Kidney (tissue), 14 donors: ENCODE data around the gene CHN2. TPM values are rescaled to one million over a fixed set of nuclear protein-coding genes. Genes with fewer than 3 reads are reported as not detected.

Experiments used
- DNase-seq, 5 donors: peaks; one replicate each; pipeline ENCODE4 v3.0.0-alpha.2; 2013 to 2020
- FAIRE-seq: peaks from 2 replicates; lab custom pipeline; 2012; peaks lifted over from hg19 to GRCh38; lab: Jason Lieb, UNC
- H3K27ac ChIP-seq, 2 donors: one replicate each; pipeline ENCODE4 v1.7.0; 2013; ENCODE audit warnings: low read depth in 2 of 2, low read length in 2 of 2, inconsistent platforms in 1 of 2
- H3K27me3 ChIP-seq: one replicate; pipeline ENCODE4 v1.7.1; 2013; ENCODE audit warnings: low read length, inconsistent platforms; ENCODE audit not compliant: control insufficient read depth, insufficient read depth
- H3K36me3 ChIP-seq, 3 donors: one replicate each; pipeline versions ENCODE4 v1.7.0 to v1.7.1; 2013; ENCODE audit warnings: low read length in 3 of 3, control low read depth in 1 of 3, inconsistent platforms in 1 of 3; ENCODE audit not compliant: insufficient read depth in 3 of 3, control insufficient read depth in 2 of 3
- H3K4me1 ChIP-seq, 3 donors: one replicate each; pipeline versions ENCODE4 v1.7.0 to v1.7.1; 2013; ENCODE audit warnings: low read length in 3 of 3, inconsistent platforms in 1 of 3, low read depth in 1 of 3; ENCODE audit not compliant: control insufficient read depth in 2 of 3, insufficient read depth in 2 of 3
- H3K4me3 ChIP-seq, 3 donors: one replicate each; pipeline versions ENCODE4 v1.7.0 to v1.8.1; 2013; ENCODE audit warnings: low read length in 3 of 3, control low read depth in 1 of 3, inconsistent platforms in 1 of 3
- H3K9ac ChIP-seq, 3 donors: one replicate each; pipeline versions ENCODE4 v1.7.0 to v1.7.1; 2013; ENCODE audit warnings: low read length in 3 of 3, control low read depth in 1 of 3, inconsistent platforms in 1 of 3
- H3K9me3 ChIP-seq, 3 donors: one replicate each; pipeline versions ENCODE4 v1.7.0 to v1.7.1; 2013; ENCODE audit warnings: low read length in 3 of 3, control low read depth in 1 of 3, inconsistent platforms in 1 of 3; ENCODE audit not compliant: control insufficient read depth in 2 of 3, insufficient read depth in 1 of 3
- CTCF ChIP-seq: IDR thresholded peaks from 3 replicates; pipeline ENCODE4 v1.5.1; 2012; ENCODE audit warnings: mild to moderate bottlenecking, moderate library complexity, borderline replicate concordance; ENCODE audit not compliant: insufficient read depth; ENCODE audit errors: extremely low read depth
- intact Hi-C: fragments of 100-400 bp; cut with DNase I; formaldehyde crosslinking; loops from one replicate; pipeline ENCODE4 v1.11.1; 2022
- polyA plus RNA-seq: library from polyadenylated mRNA; stranded (reverse); fragments of 350-450 nt; fragmentation: Illumina TruSeq; extraction: RNeasy Lipid Tissue Mini Kit (QIAGEN cat#74804); gene quantifications from one replicate; pipeline ENCODE4 v1.2.3, GENCODE V29; 2014; ENCODE audit warnings: low read depth, low replicate concordance; ENCODE audit not compliant: insufficient read depth
- total RNA-seq: library from RNA; stranded (reverse); fragmentation: NEBNext Ultra II Directional; extraction: Animal tissue kit (Norgen Biotek cat#: 25700); gene quantifications from one replicate; pipeline ENCODE4 v1.2.1, GENCODE V29; 2021
- donor health status: control.
- donor health status: control.
- donor health status: control.
- donor health status: control.
- donor health status: control.
- donor health status: DM: yes; HTN: yes; CAD: no.
- donor health status: Normal renal cell carcinoma (clear cell type).

Gene CHN2
- total and polyA plus RNA-seq, 2 donors from 2014 or later: 7.4 to 22.5 TPM

GRCh38 chr7:29177963-29178600, 16.5 kb upstream of the CHN2 start:
- Histone ChIP-seq H3K9me3 (no peaks in the 10 kb centered on the region), H3K36me3 (no peaks in the 10 kb centered on the region), H3K9ac (no peak overlapping the region), H3K4me3 (no peak overlapping the region), H3K27ac (peak overlapping the region; percentile 29 to 61), H3K4me1 (peaks cover 0 to 3% (median 0%) of the 10 kb centered on the region in 3 donors), H3K27me3 (no peaks in the 10 kb centered on the region)
- DNase-seq: peak in 2 of 5 donors; percentile 41 to 74
- no peak for FAIRE-seq
- no peak for TF ChIP-seq CTCF
- intact Hi-C loops: no loop called here

GRCh38 chr7:29179115-29179514, 15.5 kb upstream of the CHN2 start:
- Histone ChIP-seq H3K36me3 (no peaks in the 10 kb centered on the region), H3K9me3 (no peaks in the 10 kb centered on the region)
- no peak for FAIRE-seq

DNA sequence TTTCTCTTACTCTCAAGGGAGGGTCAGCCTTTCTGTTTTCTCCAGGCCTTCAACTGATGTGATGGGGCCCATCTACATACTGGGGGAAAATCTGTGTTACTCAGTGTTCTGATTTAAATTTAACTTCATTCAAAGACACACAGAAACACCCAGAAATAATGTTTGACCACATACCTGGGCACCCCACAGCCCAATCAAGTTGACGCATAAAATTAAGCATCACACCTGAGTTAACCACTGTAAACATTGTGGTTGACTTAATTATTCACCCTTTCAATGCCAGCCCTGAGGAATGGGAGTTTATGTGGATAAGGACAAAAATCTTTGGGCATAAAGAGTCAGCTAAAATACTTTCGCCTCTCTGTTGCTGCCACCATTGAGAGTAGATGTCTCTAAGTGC, 10.0 kb upstream of the CHN2 start:
- no peaks in the 10 kb centered on the region for H3K4me1 ChIP-seq
- no peak overlapping the region for H3K4me3 ChIP-seq
- H3K9ac ChIP-seq: no peak overlapping the region
- FAIRE-seq (no peak), DNase-seq (no peak)
- no peak for TF ChIP-seq CTCF
- no peaks in the 10 kb centered on the region for H3K9me3 ChIP-seq
- H3K27ac ChIP-seq: no peak overlapping the region
- H3K27me3 ChIP-seq: no peaks in the 10 kb centered on the region
- no peaks in the 10 kb centered on the region for H3K36me3 ChIP-seq
- intact Hi-C loops: no loop called here

More at GRCh38 chr7:29179115-29179514, 15.5 kb upstream of the CHN2 start:
- Histone ChIP-seq H3K4me1 (peaks cover 0 to 3% (median 0%) of the 10 kb centered on the region in 3 donors), H3K27ac (no peak overlapping the region), H3K27me3 (no peaks in the 10 kb centered on the region), H3K9ac (no peak overlapping the region), H3K4me3 (no peak overlapping the region)
- no peak for DNase-seq
- intact Hi-C loops: no loop called here
- no peak for TF ChIP-seq CTCF

DNA sequence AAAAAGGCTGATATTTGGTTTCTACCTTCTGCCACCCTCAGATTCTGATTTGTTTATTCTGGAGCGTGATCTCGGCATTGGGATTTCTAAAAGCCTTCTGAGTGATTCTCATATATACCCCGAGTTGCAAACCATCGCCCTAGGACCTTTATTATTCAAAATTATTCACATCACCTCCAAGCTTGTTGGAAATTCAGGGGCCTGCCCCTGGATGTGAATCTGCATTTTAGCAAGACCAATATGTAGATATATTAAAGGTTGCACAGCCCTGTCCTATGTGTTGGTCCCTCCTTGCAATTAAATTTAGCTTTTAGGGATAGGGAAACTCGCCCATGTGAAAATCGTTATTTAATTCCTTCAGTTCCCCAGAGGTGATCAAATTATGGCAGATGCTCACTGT, 9.0 kb upstream of the CHN2 start:
- no peak for DNase-seq
- Histone ChIP-seq H3K9ac (no peak overlapping the region), H3K4me3 (no peak overlapping the region), H3K9me3 (no peaks in the 10 kb centered on the region), H3K27ac (no peak overlapping the region), H3K4me1 (no peaks in the 10 kb centered on the region), H3K27me3 (no peaks in the 10 kb centered on the region), H3K36me3 (no peaks in the 10 kb centered on the region)
- intact Hi-C loops: loop anchor here (5.0 kb wide), 1 partner anchor 222 kb away; no protein-coding TSS in a partner anchor
- TF ChIP-seq CTCF: no peak
- FAIRE-seq: no peak
